ENCODE measurements around the gene UVSSA. TPM values are rescaled to one million over a fixed set of nuclear protein-coding genes. Genes with fewer than 3 reads are reported as not detected.
A peak's percentile ranks its signal among the peaks of the same experiment; 100 is the strongest.

The UVSSA gene
- total and polyA plus RNA-seq, 5 donors from 2014 or later = 2.1 to 42.9 (median 4.0) TPM

DNA sequence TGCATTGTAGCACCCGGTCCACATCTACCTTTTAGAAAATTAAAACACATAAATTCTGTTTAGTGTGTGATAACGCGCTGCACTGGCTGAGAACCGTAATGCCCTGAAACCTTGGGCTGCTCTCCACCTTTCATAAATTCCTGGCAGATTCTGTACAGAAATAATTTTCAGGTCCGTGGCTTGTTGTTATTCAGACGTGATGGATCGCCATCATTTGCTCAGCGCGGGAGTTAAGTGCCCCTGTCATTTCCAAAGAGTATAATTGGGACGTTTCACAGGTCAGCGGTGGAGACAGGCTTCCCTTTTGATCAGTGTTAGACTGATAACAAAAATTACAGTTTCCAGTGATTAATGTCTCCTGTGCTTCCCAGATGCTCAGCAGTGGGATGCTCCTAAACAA, 16.5 kb downstream of the UVSSA start:
- H3K4me3 ChIP-seq (ENCODE audit: low read depth, low read length) = no peak overlapping the region
- Mint-ChIP-seq H3K27ac (peak overlapping the region in 1 of 3 donors; percentile 68), H3K9me3 (no peaks in the 10 kb centered on the region), H3K27me3 (no peaks in the 10 kb centered on the region), H3K4me1 (peaks cover 0 to 2% (median 0%) of the 10 kb centered on the region in 4 donors), H3K4me3 (no peak overlapping the region), H3K36me3 (no peaks in the 10 kb centered on the region)
- peaks cover 10% of the 10 kb centered on the region for H3K36me3 ChIP-seq (ENCODE audit: control insufficient read depth, insufficient read depth, low read length)
- no peaks in the 10 kb centered on the region for H3K27me3 ChIP-seq (ENCODE audit: control insufficient read depth, insufficient read depth, low read length)
- no peak overlapping the region for H3K27ac ChIP-seq (ENCODE audit: insufficient read depth, low read length, poor library complexity, severe bottlenecking)
- H3K9me3 ChIP-seq (ENCODE audit: control insufficient read depth in 2 of 2, low read length in 2 of 2) = no peaks in the 10 kb centered on the region
- DNase-seq = no peak
- no peaks in the 10 kb centered on the region for H3K4me1 ChIP-seq (ENCODE audit: control insufficient read depth, insufficient read depth, low read length, poor library complexity, severe bottlenecking)
- ATAC-seq (ENCODE audit: low read depth in 2 of 2) = no peak

- H3K27me3 Mint-ChIP-seq = no peaks in the 10 kb centered on the region
- no peaks in the 10 kb centered on the region for H3K36me3 Mint-ChIP-seq
- no peak overlapping the region for H3K27ac Mint-ChIP-seq
- no peaks in the 10 kb centered on the region for H3K9me3 Mint-ChIP-seq
- Histone ChIP-seq H3K27ac (ENCODE audit: insufficient read depth, low read length, poor library complexity, severe bottlenecking) (no peak overlapping the region), H3K27me3 (ENCODE audit: control insufficient read depth, insufficient read depth, low read length) (no peaks in the 10 kb centered on the region), H3K4me1 (ENCODE audit: control insufficient read depth, insufficient read depth, low read length, poor library complexity, severe bottlenecking) (no peaks in the 10 kb centered on the region), H3K9me3 (ENCODE audit: control insufficient read depth in 2 of 2, low read length in 2 of 2) (no peaks in the 10 kb centered on the region), H3K4me3 (ENCODE audit: low read depth, low read length) (no peak overlapping the region), H3K36me3 (ENCODE audit: control insufficient read depth, insufficient read depth, low read length) (peaks cover 3% of the 10 kb centered on the region)
- ATAC-seq (ENCODE audit: low read depth in 2 of 2) = no peak
- DNase-seq = no peak
- H3K4me1 Mint-ChIP-seq = peaks cover 0 to 2% (median 0%) of the 10 kb centered on the region in 4 donors
- no peak overlapping the region for H3K4me3 Mint-ChIP-seq
Measured at GRCh38 chr4:1364217-1364616, 17.2 kb downstream of the UVSSA start.

- Histone ChIP-seq H3K9me3 (ENCODE audit: control insufficient read depth in 2 of 2, low read length in 2 of 2) (no peaks in the 10 kb centered on the region), H3K27me3 (ENCODE audit: control insufficient read depth, insufficient read depth, low read length) (no peaks in the 10 kb centered on the region), H3K27ac (ENCODE audit: insufficient read depth, low read length, poor library complexity, severe bottlenecking) (no peak overlapping the region), H3K36me3 (ENCODE audit: control insufficient read depth, insufficient read depth, low read length) (peaks cover 2% of the 10 kb centered on the region), H3K4me3 (ENCODE audit: low read depth, low read length) (no peak overlapping the region), H3K4me1 (ENCODE audit: control insufficient read depth, insufficient read depth, low read length, poor library complexity, severe bottlenecking) (no peaks in the 10 kb centered on the region)
- ATAC-seq (ENCODE audit: low read depth in 2 of 2) (no peak), DNase-seq (no peak)
- H3K27me3 Mint-ChIP-seq = no peaks in the 10 kb centered on the region
- peaks cover 0 to 3% (median 0%) of the 10 kb centered on the region in 7 donors for H3K9me3 Mint-ChIP-seq
- H3K36me3 Mint-ChIP-seq = peaks cover 4% of the 10 kb centered on the region
- peaks cover 0 to 2% (median 0%) of the 10 kb centered on the region in 4 donors for H3K4me1 Mint-ChIP-seq
- H3K27ac Mint-ChIP-seq = no peak overlapping the region
- H3K4me3 Mint-ChIP-seq = no peak overlapping the region
Measured at GRCh38 chr4:1364748-1365147, 17.7 kb downstream of the UVSSA start.

- no peaks in the 10 kb centered on the region for H3K9me3 ChIP-seq (ENCODE audit: control insufficient read depth in 2 of 2, low read length in 2 of 2)
- no peaks in the 10 kb centered on the region for H3K27me3 ChIP-seq (ENCODE audit: control insufficient read depth, insufficient read depth, low read length)
- peaks cover 0 to 2% (median 0%) of the 10 kb centered on the region in 4 donors for H3K4me1 Mint-ChIP-seq
- no peak for DNase-seq
- H3K36me3 Mint-ChIP-seq = peaks cover 8% of the 10 kb centered on the region
- peaks cover 2% of the 10 kb centered on the region for H3K36me3 ChIP-seq (ENCODE audit: control insufficient read depth, insufficient read depth, low read length)
- no peak for ATAC-seq (ENCODE audit: low read depth in 2 of 2)
- H3K4me3 Mint-ChIP-seq = no peak overlapping the region
- no peaks in the 10 kb centered on the region for H3K4me1 ChIP-seq (ENCODE audit: control insufficient read depth, insufficient read depth, low read length, poor library complexity, severe bottlenecking)
- H3K4me3 ChIP-seq (ENCODE audit: low read depth, low read length) = no peak overlapping the region
- no peak overlapping the region for H3K27ac Mint-ChIP-seq
- H3K27ac ChIP-seq (ENCODE audit: insufficient read depth, low read length, poor library complexity, severe bottlenecking) = no peak overlapping the region
- peaks cover 0 to 3% (median 0%) of the 10 kb centered on the region in 7 donors for H3K9me3 Mint-ChIP-seq
- H3K27me3 Mint-ChIP-seq = no peaks in the 10 kb centered on the region
Measured at GRCh38 chr4:1365271-1366178, 18.5 kb downstream of the UVSSA start.

- H3K27ac Mint-ChIP-seq = no peak overlapping the region
- Histone ChIP-seq H3K4me1 (ENCODE audit: control insufficient read depth, insufficient read depth, low read length, poor library complexity, severe bottlenecking) (no peaks in the 10 kb centered on the region), H3K9me3 (ENCODE audit: control insufficient read depth in 2 of 2, low read length in 2 of 2) (no peaks in the 10 kb centered on the region), H3K36me3 (ENCODE audit: control insufficient read depth, insufficient read depth, low read length) (peaks cover 8% of the 10 kb centered on the region), H3K27ac (ENCODE audit: insufficient read depth, low read length, poor library complexity, severe bottlenecking) (no peak overlapping the region), H3K4me3 (ENCODE audit: low read depth, low read length) (no peak overlapping the region), H3K27me3 (ENCODE audit: control insufficient read depth, insufficient read depth, low read length) (no peaks in the 10 kb centered on the region)
- H3K4me3 Mint-ChIP-seq = no peak overlapping the region
- ATAC-seq (ENCODE audit: low read depth in 2 of 2) = no peak
- peaks cover 16% of the 10 kb centered on the region for H3K36me3 Mint-ChIP-seq
- DNase-seq = no peak
- peaks cover 0 to 2% (median 0%) of the 10 kb centered on the region in 4 donors for H3K4me1 Mint-ChIP-seq
- H3K27me3 Mint-ChIP-seq = no peaks in the 10 kb centered on the region
- H3K9me3 Mint-ChIP-seq = peaks cover 0 to 3% (median 0%) of the 10 kb centered on the region in 7 donors
Measured at GRCh38 chr4:1366371-1367229, 19.6 kb downstream of the UVSSA start.

GRCh38 chr4:1367230-1367935, 20.4 kb downstream of the UVSSA start:
- no peaks in the 10 kb centered on the region for H3K27me3 Mint-ChIP-seq
- no peaks in the 10 kb centered on the region for H3K27me3 ChIP-seq (ENCODE audit: control insufficient read depth, insufficient read depth, low read length)
- H3K27ac Mint-ChIP-seq = no peak overlapping the region
- H3K9me3 Mint-ChIP-seq = peaks cover 0 to 3% (median 0%) of the 10 kb centered on the region in 7 donors
- peaks cover 22% of the 10 kb centered on the region for H3K36me3 Mint-ChIP-seq
- H3K27ac ChIP-seq (ENCODE audit: insufficient read depth, low read length, poor library complexity, severe bottlenecking) = no peak overlapping the region
- DNase-seq = no peak
- ATAC-seq (ENCODE audit: low read depth in 2 of 2) = no peak
- peaks cover 14% of the 10 kb centered on the region for H3K36me3 ChIP-seq (ENCODE audit: control insufficient read depth, insufficient read depth, low read length)
- no peaks in the 10 kb centered on the region for H3K9me3 ChIP-seq (ENCODE audit: control insufficient read depth in 2 of 2, low read length in 2 of 2)
- H3K4me1 ChIP-seq (ENCODE audit: control insufficient read depth, insufficient read depth, low read length, poor library complexity, severe bottlenecking) = no peaks in the 10 kb centered on the region
- no peak overlapping the region for H3K4me3 ChIP-seq (ENCODE audit: low read depth, low read length)
- no peak overlapping the region for H3K4me3 Mint-ChIP-seq
- H3K4me1 Mint-ChIP-seq = no peaks in the 10 kb centered on the region

DNA sequence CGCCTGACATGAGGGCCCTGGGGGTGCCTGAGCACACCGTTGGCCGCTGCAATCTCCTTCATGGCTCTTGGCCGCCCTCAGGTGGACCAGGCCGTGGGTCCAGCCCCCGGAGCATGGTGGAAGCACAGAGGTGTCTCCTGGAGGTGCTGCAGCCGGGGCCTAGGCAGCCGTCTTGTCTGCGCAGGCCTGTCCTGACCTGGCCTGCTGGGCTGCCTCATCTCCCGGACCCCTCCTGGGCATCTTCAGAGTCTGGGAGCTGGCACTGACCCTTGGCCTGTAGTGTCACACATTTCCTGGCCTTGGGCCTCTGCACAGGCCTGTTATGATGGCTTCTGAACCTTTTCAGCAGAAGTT, 20.9 kb downstream of the UVSSA start:
- H3K4me3 Mint-ChIP-seq = no peak overlapping the region
- peaks cover 0 to 3% (median 0%) of the 10 kb centered on the region in 7 donors for H3K9me3 Mint-ChIP-seq
- H3K27me3 Mint-ChIP-seq = no peaks in the 10 kb centered on the region
- no peaks in the 10 kb centered on the region for H3K9me3 ChIP-seq (ENCODE audit: control insufficient read depth in 2 of 2, low read length in 2 of 2)
- no peak overlapping the region for H3K4me3 ChIP-seq (ENCODE audit: low read depth, low read length)
- peaks cover 27% of the 10 kb centered on the region for H3K36me3 Mint-ChIP-seq
- no peaks in the 10 kb centered on the region for H3K27me3 ChIP-seq (ENCODE audit: control insufficient read depth, insufficient read depth, low read length)
- no peak overlapping the region for H3K27ac Mint-ChIP-seq
- peaks cover 14% of the 10 kb centered on the region for H3K36me3 ChIP-seq (ENCODE audit: control insufficient read depth, insufficient read depth, low read length)
- H3K4me1 ChIP-seq (ENCODE audit: control insufficient read depth, insufficient read depth, low read length, poor library complexity, severe bottlenecking) = no peaks in the 10 kb centered on the region
- H3K4me1 Mint-ChIP-seq = no peaks in the 10 kb centered on the region
- H3K27ac ChIP-seq (ENCODE audit: insufficient read depth, low read length, poor library complexity, severe bottlenecking) = no peak overlapping the region
- ATAC-seq (ENCODE audit: low read depth in 2 of 2) = no peak
- DNase-seq = no peak
